ENCODE data around the gene GRM4.
"Not testable (repeated sequence)": the region's sequence is repeated elsewhere in the genome, so short reads cannot be mapped to it uniquely, and the experiment has no call there.

The GRM4 gene

GRCh38 chr6:34018026-34018425 lies 127.9 kb downstream of the GRM4 start:
- TF ChIP-seq CTCF (IDR thresholded peaks at IDR 0.05; ENCODE audit: control insufficient read depth, insufficient read depth, low read depth, low read length, missing control alignments): no peak
- no peak overlapping the region for H3K4me3 ChIP-seq (ENCODE audit: control insufficient read depth, low read depth, low read length)

GRCh38 chr6:34017106-34017805 lies 128.6 kb downstream of the GRM4 start:
- no peak for DNase-seq (ENCODE audit: low read depth)
- no peak overlapping the region for H3K4me3 ChIP-seq (ENCODE audit: control insufficient read depth, low read depth, low read length)
- TF ChIP-seq CTCF (IDR thresholded peaks at IDR 0.05; ENCODE audit: control insufficient read depth, insufficient read depth, low read depth, low read length, missing control alignments): no peak

More at GRCh38 chr6:34018026-34018425, 127.9 kb downstream of the GRM4 start:
- no peak for DNase-seq (ENCODE audit: low read depth)

- not testable (repeated sequence) for DNase-seq (ENCODE audit: low read depth); H3K4me3 ChIP-seq (ENCODE audit: control insufficient read depth, low read depth, low read length)
Measured at GRCh38 chr6:34016573-34016972, 129.3 kb downstream of the GRM4 start.

GRCh38 chr6:34015586-34015985 lies 130.3 kb downstream of the GRM4 start:
- DNase-seq (ENCODE audit: low read depth): no peak

GRCh38 chr6:34011264-34011663 lies 134.6 kb downstream of the GRM4 start:
- no peak for TF ChIP-seq CTCF (IDR thresholded peaks at IDR 0.05; ENCODE audit: control insufficient read depth, insufficient read depth, low read depth, low read length, missing control alignments)

More at GRCh38 chr6:34015586-34015985, 130.3 kb downstream of the GRM4 start:
- no peak overlapping the region for H3K4me3 ChIP-seq (ENCODE audit: control insufficient read depth, low read depth, low read length)
- TF ChIP-seq CTCF (IDR thresholded peaks at IDR 0.05; ENCODE audit: control insufficient read depth, insufficient read depth, low read depth, low read length, missing control alignments): no peak

GRCh38 chr6:34005901-34006531 lies 139.9 kb downstream of the GRM4 start:
- no peak overlapping the region for H3K4me3 ChIP-seq (ENCODE audit: control insufficient read depth, low read depth, low read length)
- DNase-seq (ENCODE audit: low read depth): no peak
- no peak for TF ChIP-seq CTCF (IDR thresholded peaks at IDR 0.05; ENCODE audit: control insufficient read depth, insufficient read depth, low read depth, low read length, missing control alignments)

More at GRCh38 chr6:34011264-34011663, 134.6 kb downstream of the GRM4 start:
- no peak for DNase-seq (ENCODE audit: low read depth)
- no peak overlapping the region for H3K4me3 ChIP-seq (ENCODE audit: control insufficient read depth, low read depth, low read length)

GRCh38 chr6:34004706-34005105 lies 141.2 kb downstream of the GRM4 start:
- DNase-seq (ENCODE audit: low read depth): no peak
- no peak overlapping the region for H3K4me3 ChIP-seq (ENCODE audit: control insufficient read depth, low read depth, low read length)
- no peak for TF ChIP-seq CTCF (IDR thresholded peaks at IDR 0.05; ENCODE audit: control insufficient read depth, insufficient read depth, low read depth, low read length, missing control alignments)
